Melanocyte of skin (primary cell): ENCODE results near the gene ME2. TPM values are rescaled to one million over a fixed set of nuclear protein-coding genes. Genes with fewer than 3 reads are reported as not detected.

Source experiments
- small RNA-seq, 2 donors: library from RNA; depleted of rRNA; stranded (forward); fragments of <200 nt; gene quantifications; one replicate each; pipeline ENCODE3, GENCODE V24; 2012
- total RNA-seq, 2 donors: library from RNA; depleted of rRNA; stranded (reverse); fragments of >200 nt; gene quantifications; 2 replicates each; pipeline ENCODE4 v1.2.3, GENCODE V29; 2012

ME2 gene
- 100 to 1,000 TPM in 1 of 2 donors, 10 to 100 TPM in 1; 82.2 to 126 TPM for total RNA-seq

DNA sequence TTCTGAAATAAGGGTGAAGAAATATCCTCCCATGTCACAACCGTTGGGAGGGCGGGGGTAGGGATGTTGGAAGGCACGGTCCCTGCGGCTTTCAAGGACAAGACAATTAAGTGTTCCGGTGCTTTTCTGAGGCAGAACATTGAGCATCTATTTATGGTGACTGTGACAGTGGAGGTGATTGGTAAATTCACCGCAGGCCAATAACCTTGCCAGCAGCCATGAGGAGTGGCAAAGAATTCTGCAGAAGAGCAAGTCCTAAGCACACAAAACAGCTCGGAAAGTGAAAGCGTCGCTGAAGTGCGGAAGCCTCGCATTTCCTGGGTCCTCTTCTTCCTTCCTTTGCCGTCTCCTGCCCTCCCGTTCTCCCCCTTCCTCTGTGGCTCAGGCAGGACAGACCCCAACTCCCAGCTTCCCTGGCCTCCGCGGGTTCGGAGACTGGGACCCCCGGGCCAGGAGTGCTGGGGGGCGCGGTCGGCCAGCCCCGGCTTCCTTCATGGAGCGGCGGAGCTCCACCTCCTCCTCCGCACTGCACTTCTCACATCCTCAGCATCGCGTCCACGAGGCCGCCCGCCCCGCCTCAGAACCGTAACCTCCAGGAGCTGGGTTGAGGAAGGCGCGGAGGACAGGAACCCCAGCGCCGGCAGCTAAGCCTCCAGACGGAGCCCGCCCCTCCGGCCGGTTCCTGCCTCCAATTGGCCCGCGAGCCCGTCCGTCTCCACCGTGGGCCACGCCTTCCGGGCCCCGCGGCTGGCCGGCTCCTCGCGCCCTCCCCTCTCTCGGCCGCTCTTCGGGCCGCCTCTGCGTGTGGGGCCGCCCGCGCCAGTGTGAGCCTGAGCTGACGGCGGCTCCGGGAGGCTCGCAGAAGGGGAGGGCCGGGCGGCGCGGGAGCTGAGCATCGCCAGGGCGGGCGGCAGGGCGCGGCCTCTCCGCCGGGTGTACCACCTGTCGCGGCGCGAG lies at the start of gene ME2:
Gene ME2, plus strand, starts transcription at position 774 of the 957 bp plus-strand sequence. CDS start 16,703 bp downstream, outside the sequence.

DNA sequence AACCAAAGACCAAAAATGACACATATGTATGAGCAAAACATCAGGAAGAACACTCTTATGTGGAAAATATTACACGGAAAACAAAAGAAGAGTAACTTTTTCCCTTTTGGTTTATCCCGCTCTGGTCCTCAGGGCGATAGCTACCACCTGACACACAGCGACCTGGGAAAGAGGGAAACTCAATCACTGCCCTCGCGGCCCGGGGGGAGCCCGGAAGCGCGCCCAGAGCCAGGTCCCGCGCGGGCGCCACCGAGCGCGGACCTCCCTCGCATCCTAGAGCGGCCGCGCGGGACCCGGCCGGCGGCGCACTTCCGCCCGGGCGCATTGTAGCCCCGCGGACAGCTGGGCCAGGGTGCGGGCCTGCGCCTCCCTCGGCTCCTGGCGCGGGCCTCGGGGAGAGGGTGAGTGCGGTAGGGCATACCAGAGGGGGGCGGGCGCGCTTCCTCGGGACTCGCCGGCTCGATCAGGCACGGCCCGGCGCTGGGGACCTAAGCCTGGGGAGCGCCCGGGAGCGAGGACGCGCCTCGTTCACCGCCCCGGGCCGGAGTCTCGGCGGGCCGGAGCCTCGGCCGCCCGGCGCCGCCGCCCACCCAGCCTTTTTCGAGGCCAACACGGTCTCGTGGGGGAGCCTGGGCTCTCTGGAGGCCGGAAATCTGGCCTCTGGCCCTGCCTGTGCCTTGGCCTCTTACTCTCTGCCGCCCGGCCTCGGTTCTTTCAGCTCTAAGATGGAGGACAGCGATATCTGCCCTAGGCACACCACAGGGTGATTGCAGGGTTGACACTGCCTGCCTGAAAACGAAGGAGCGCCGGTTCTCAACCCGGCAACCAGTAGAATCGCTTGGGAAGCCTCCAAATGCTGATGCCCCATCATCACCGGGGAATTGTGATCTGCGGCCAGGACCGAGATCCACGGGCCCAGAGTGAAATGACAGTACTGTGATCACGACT lies 89.1 kb downstream of the ME2 start, which contains the start of gene ELAC1:
Gene ELAC1, plus strand, starts transcription at position 327 of the 948 bp plus-strand sequence. CDS start 6,365 bp downstream, outside the sequence.

Small RNAs within 50 kb of the gene (small RNA-seq; reads per million reads assigned to genes)
- gene RF00019, result 0 reads per million in 2 donors

Other genes with a start within 250 kb of the ME2 start
- gene MRO, start 59.1 kb upstream of the ME2 start, total RNA-seq, result 1 to 10 TPM in 1 of 2 donors, under 1 TPM in 1; 1.00 to 3.8 TPM
- 1 to 10 TPM; 5.0 to 5.2 TPM for gene ELAC1, start 88.9 kb downstream of the ME2 start, total RNA-seq
- gene SMAD4, start 151.1 kb downstream of the ME2 start, total RNA-seq, result 10 to 100 TPM; 67.9 to 92.2 TPM